ENCODE measurements around the gene MFAP3. TPM values are rescaled to one million over a fixed set of nuclear protein-coding genes. Genes with fewer than 3 reads are reported as not detected.

Gene MFAP3
- total RNA-seq, 2 experiments from 2014 or later, result 26.0 to 26.1 TPM

- ATAC-seq (ENCODE audit: low read depth) (no peak), DNase-seq (no peak)
- Mint-ChIP-seq H3K9me3 (no peaks in the 10 kb centered on the region), H3K27me3 (no peaks in the 10 kb centered on the region), H3K36me3 (peaks cover 15% of the 10 kb centered on the region), H3K4me3 (no peak overlapping the region), H3K27ac (no peak overlapping the region), H3K4me1 (peaks cover 20% of the 10 kb centered on the region)
- POLR2A ChIA-PET, result no interaction called here
These were observed 3.8 kb upstream of the MFAP3 start for GRCh38 chr5:154034944-154035343.

DNA sequence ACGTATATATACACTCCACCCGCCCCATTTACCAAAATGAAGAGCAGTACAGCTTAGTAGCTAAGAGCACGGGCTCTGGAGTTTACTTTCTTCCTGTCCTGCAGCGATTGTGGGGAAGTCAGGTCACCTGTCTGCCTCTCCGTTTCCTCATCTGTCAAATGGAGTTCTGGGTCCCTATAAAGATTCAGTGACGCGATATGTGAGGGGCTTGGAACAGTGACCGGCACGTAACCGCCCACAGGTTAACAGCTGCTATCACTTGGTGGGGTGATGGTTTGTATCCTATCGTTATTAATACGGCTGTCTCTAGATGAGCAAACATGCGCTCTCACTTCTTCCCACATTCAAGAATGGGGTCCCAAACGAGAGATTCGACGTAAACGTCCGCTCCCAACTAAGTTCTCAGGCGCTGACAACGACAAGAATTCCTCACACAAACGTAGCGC is 483 bp upstream of the MFAP3 start:
- Mint-ChIP-seq H3K36me3 (peaks cover 12% of the 10 kb centered on the region), H3K27ac (peak overlapping the region; percentile 96), H3K4me1 (peaks cover 34% of the 10 kb centered on the region), H3K27me3 (no peaks in the 10 kb centered on the region), H3K4me3 (peak overlapping the region; percentile 92), H3K9me3 (no peaks in the 10 kb centered on the region)
- POLR2A ChIA-PET, result interaction anchor here (0.9 to 3.1 kb wide), 15 partner anchors 10 to 609 kb away, joined by 3 to 31 read pairs (median 5); partner anchors contain the start of gene GALNT10
- DNase-seq (no peak), ATAC-seq (ENCODE audit: low read depth) (peak; percentile 43)

DNA sequence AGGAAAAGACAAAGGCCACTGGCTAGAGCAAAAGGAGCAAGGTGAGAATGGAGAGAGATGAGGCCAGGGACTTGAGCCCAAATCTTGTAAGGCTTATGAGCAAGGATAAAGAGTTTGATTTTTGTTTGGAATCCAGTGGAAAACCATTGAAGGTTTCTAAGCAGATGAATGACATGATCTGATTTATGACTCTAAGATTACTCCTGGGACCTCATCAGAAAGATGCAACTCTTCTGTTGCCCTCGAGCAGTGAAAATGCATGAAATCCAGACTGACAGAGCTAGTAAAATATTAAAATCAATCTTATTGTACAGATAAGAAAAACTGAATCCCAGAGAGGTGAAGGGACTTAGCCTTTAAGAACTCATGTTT is 677 bp downstream of the MFAP3 start:
- peaks cover 38% of the 10 kb centered on the region for H3K4me1 Mint-ChIP-seq
- no peaks in the 10 kb centered on the region for H3K9me3 Mint-ChIP-seq
- ATAC-seq (ENCODE audit: low read depth), result no peak
- peak overlapping the region; percentile 92 for H3K4me3 Mint-ChIP-seq
- peaks cover 12% of the 10 kb centered on the region for H3K36me3 Mint-ChIP-seq
- H3K27ac Mint-ChIP-seq, result peak overlapping the region; percentile 96
- H3K27me3 Mint-ChIP-seq, result no peaks in the 10 kb centered on the region
- DNase-seq, result no peak
- POLR2A ChIA-PET, result interaction anchor here (1.0 to 3.1 kb wide), 9 partner anchors 9 to 407 kb away, joined by 3 to 31 read pairs (median 5); partner anchors contain the start of gene GALNT10

- Mint-ChIP-seq H3K27ac (no peak overlapping the region), H3K4me1 (peaks cover 42% of the 10 kb centered on the region), H3K9me3 (no peaks in the 10 kb centered on the region), H3K4me3 (no peak overlapping the region), H3K27me3 (no peaks in the 10 kb centered on the region), H3K36me3 (peaks cover 21% of the 10 kb centered on the region)
- ATAC-seq (ENCODE audit: low read depth) (no peak), DNase-seq (no peak)
- POLR2A ChIA-PET, result no interaction called here
These were observed 4.0 kb downstream of the MFAP3 start for GRCh38 chr5:154042766-154043165.

GRCh38 chr5:154044099-154044498 is 5.3 kb downstream of the MFAP3 start:
- no peaks in the 10 kb centered on the region for H3K27me3 Mint-ChIP-seq
- ATAC-seq (ENCODE audit: low read depth), result no peak
- H3K4me3 Mint-ChIP-seq, result no peak overlapping the region

DNA sequence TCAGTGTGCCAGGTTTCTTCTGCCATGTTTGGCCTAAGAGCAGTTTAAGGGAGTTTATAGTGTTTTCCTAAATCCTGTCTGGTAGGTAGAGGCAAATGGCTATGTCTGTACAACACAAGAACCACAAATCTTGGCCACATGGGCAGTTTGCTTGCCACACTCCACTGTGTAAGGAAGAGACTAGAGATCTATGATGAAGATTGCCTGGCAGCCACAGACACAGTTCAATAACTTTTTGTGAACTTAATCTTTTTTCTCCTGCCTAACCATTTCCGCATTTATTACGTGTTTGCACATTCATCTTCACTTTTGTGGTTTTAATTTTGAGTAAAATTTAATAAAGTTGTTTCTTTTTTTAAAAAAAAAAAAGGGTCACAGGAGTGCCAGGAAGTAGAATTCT is 5.8 kb downstream of the MFAP3 start:
- no peaks in the 10 kb centered on the region for H3K9me3 Mint-ChIP-seq
- ATAC-seq (ENCODE audit: low read depth), result no peak
- POLR2A ChIA-PET, result no interaction called here
- no peak for DNase-seq
- no peak overlapping the region for H3K4me3 Mint-ChIP-seq
- H3K27me3 Mint-ChIP-seq, result no peaks in the 10 kb centered on the region
- peaks cover 16% of the 10 kb centered on the region for H3K36me3 Mint-ChIP-seq
- no peak overlapping the region for H3K27ac Mint-ChIP-seq
- peaks cover 33% of the 10 kb centered on the region for H3K4me1 Mint-ChIP-seq

More at GRCh38 chr5:154044099-154044498, 5.3 kb downstream of the MFAP3 start:
- POLR2A ChIA-PET, result interaction anchor here (0.5 kb wide), 1 partner anchor 239 kb away, joined by 3 read pairs; no protein-coding TSS in a partner anchor
- no peaks in the 10 kb centered on the region for H3K9me3 Mint-ChIP-seq
- peaks cover 18% of the 10 kb centered on the region for H3K36me3 Mint-ChIP-seq
- H3K27ac Mint-ChIP-seq, result no peak overlapping the region
- no peak for DNase-seq
- peaks cover 38% of the 10 kb centered on the region for H3K4me1 Mint-ChIP-seq

- peaks cover 29% of the 10 kb centered on the region for H3K4me1 Mint-ChIP-seq
- no peaks in the 10 kb centered on the region for H3K9me3 Mint-ChIP-seq
- H3K4me3 Mint-ChIP-seq, result no peak overlapping the region
- ATAC-seq (ENCODE audit: low read depth) (no peak), DNase-seq (no peak)
- peaks cover 20% of the 10 kb centered on the region for H3K36me3 Mint-ChIP-seq
- H3K27me3 Mint-ChIP-seq, result no peaks in the 10 kb centered on the region
- POLR2A ChIA-PET, result no interaction called here
- H3K27ac Mint-ChIP-seq, result no peak overlapping the region
These were observed 7.7 kb downstream of the MFAP3 start for GRCh38 chr5:154046486-154046885.

DNA sequence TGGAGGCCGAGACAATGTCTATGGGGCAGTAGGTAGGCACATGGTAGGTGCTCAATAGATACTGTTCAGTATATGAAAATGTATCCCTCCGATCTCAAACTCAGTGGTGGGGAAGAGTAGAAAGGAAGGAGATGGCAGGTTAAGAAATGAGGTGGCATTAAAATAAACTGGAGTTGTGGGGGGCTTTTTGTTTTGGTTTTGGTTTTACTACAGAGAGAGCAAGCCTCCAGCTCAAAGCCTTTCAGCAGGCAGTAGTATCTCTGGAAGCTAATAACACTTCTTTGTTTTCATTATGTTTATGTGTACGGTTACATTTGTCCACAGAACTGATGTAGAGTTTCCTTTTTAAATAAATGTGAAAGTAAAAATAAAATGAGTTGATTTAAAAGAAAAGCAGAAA is 8.6 kb downstream of the MFAP3 start:
- H3K4me3 Mint-ChIP-seq, result peak overlapping the region; percentile 22
- no peaks in the 10 kb centered on the region for H3K9me3 Mint-ChIP-seq
- no peaks in the 10 kb centered on the region for H3K27me3 Mint-ChIP-seq
- H3K27ac Mint-ChIP-seq, result peak overlapping the region; percentile 67
- peak; percentile 14 for ATAC-seq (ENCODE audit: low read depth)
- POLR2A ChIA-PET, result no interaction called here
- H3K36me3 Mint-ChIP-seq, result peaks cover 24% of the 10 kb centered on the region
- H3K4me1 Mint-ChIP-seq, result peaks cover 25% of the 10 kb centered on the region
- DNase-seq, result no peak

DNA sequence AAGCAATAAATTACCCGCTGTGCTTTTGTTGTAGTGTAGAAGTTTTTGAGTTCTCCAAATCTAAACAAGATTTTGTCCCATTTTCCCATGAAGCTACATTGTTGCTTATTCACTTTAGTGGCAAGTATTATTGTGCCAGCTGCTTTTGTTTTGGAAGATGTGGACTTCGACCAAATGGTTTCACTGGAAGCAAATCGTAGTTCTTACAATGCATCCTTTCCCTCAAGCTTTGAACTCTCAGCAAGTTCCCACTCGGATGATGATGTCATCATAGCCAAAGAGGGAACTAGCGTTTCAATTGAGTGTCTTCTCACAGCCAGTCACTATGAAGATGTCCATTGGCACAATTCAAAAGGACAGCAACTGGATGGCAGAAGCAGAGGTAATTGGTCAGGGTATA is 10.9 kb downstream of the MFAP3 start:
- no peak overlapping the region for H3K27ac Mint-ChIP-seq
- no peaks in the 10 kb centered on the region for H3K27me3 Mint-ChIP-seq
- POLR2A ChIA-PET, result no interaction called here
- ATAC-seq (ENCODE audit: low read depth) (no peak), DNase-seq (no peak)
- H3K4me3 Mint-ChIP-seq, result no peak overlapping the region
- peaks cover 32% of the 10 kb centered on the region for H3K36me3 Mint-ChIP-seq
- H3K4me1 Mint-ChIP-seq, result peaks cover 16% of the 10 kb centered on the region
- H3K9me3 Mint-ChIP-seq, result no peaks in the 10 kb centered on the region

- H3K36me3 Mint-ChIP-seq, result peaks cover 26% of the 10 kb centered on the region
- H3K4me3 Mint-ChIP-seq, result no peak overlapping the region
- H3K9me3 Mint-ChIP-seq, result no peaks in the 10 kb centered on the region
- peaks cover 7% of the 10 kb centered on the region for H3K4me1 Mint-ChIP-seq
- ATAC-seq (ENCODE audit: low read depth) (no peak), DNase-seq (no peak)
- H3K27ac Mint-ChIP-seq, result no peak overlapping the region
- POLR2A ChIA-PET, result interaction anchor here (1.7 kb wide), 1 partner anchor 15 kb away, joined by 5 read pairs; the partner anchor contains the start of genes FAM114A2 and MFAP3
- H3K27me3 Mint-ChIP-seq, result no peaks in the 10 kb centered on the region
These were observed 14.7 kb downstream of the MFAP3 start for GRCh38 chr5:154053468-154053867.

DNA sequence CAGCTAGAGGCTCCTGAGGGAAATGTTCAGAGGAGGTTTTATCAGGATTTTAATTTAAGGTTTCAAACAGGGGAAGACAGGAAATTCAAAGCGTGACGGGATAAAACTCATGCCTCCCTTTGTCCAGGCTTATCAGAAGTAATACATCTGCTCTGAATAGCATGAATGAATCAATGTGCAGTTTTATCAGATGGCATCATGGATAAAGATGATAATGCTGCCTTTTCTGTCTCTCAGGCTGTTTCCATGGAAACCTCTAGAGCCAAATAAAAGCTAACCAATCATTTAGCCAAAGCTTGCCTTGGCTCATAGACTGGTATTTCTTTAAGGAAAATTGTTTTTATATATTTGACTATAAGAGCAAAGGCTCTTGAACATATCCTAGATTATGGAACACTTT is 16.4 kb downstream of the MFAP3 start:
- H3K36me3 Mint-ChIP-seq, result peaks cover 26% of the 10 kb centered on the region
- DNase-seq (no peak), ATAC-seq (ENCODE audit: low read depth) (no peak)
- no peaks in the 10 kb centered on the region for H3K9me3 Mint-ChIP-seq
- no peak overlapping the region for H3K4me3 Mint-ChIP-seq
- POLR2A ChIA-PET, result no interaction called here
- H3K27ac Mint-ChIP-seq, result no peak overlapping the region
- no peaks in the 10 kb centered on the region for H3K27me3 Mint-ChIP-seq
- H3K4me1 Mint-ChIP-seq, result peaks cover 17% of the 10 kb centered on the region

GRCh38 chr5:154058055-154059038 is 19.6 kb downstream of the MFAP3 start:
- peak; percentile 47 for ATAC-seq (ENCODE audit: low read depth)
- DNase-seq, result no peak
- peaks cover 13% of the 10 kb centered on the region for H3K36me3 Mint-ChIP-seq
- POLR2A ChIA-PET, result interaction anchor here (1.1 to 1.7 kb wide), 4 partner anchors 10 to 131 kb away, joined by 3 to 13 read pairs (median 6); partner anchors contain the start of genes FAM114A2 and MFAP3
- H3K27me3 Mint-ChIP-seq, result no peaks in the 10 kb centered on the region
- peaks cover 14% of the 10 kb centered on the region for H3K4me1 Mint-ChIP-seq
- no peaks in the 10 kb centered on the region for H3K9me3 Mint-ChIP-seq
- H3K27ac Mint-ChIP-seq, result peak overlapping the region; percentile 52
- H3K4me3 Mint-ChIP-seq, result peak overlapping the region; percentile 9

- peak overlapping the region; percentile 52 for H3K27ac Mint-ChIP-seq
- H3K4me1 Mint-ChIP-seq, result peaks cover 14% of the 10 kb centered on the region
- peak overlapping the region; percentile 9 for H3K4me3 Mint-ChIP-seq
- POLR2A ChIA-PET, result interaction anchor here (1.1 to 1.7 kb wide), 4 partner anchors 9 to 131 kb away, joined by 3 to 13 read pairs (median 6); partner anchors contain the start of genes FAM114A2 and MFAP3
- DNase-seq (no peak), ATAC-seq (ENCODE audit: low read depth) (peak; percentile 54)
- no peaks in the 10 kb centered on the region for H3K9me3 Mint-ChIP-seq
- peaks cover 7% of the 10 kb centered on the region for H3K36me3 Mint-ChIP-seq
- no peaks in the 10 kb centered on the region for H3K27me3 Mint-ChIP-seq
These were observed 20.3 kb downstream of the MFAP3 start for GRCh38 chr5:154059039-154059430.

All from activated naive CD8-positive, alpha-beta T cell treated with anti-CD3 and anti-CD28 coated beads, Interleukin-2, amount 10 ng/mL, durations not matched to agents 7 days and 5 days (primary cell).